Activated B cell treated with CpG ODN at 0.5 μM for 24 hours (primary cell): Measurements from ENCODE around the gene SNRPA1. TPM values are rescaled to one million over a fixed set of nuclear protein-coding genes. Genes with fewer than 3 reads are reported as not detected.

Experiments
- ATAC-seq: fragments of 200-7000 bp; cut with Tn5 transposase; one replicate; pipeline ENCODE4 v1.10.0; 2021; ENCODE audit warnings: low read depth, mild to moderate bottlenecking, moderate library complexity
- CTCF ChIA-PET: fragments of 350-600 bp; sonication (Branson Sonifier 250); formaldehyde crosslinking; loops from one replicate; lab custom pipeline; 2021; ENCODE audit warnings: antibody characterized with exemption; lab: Charles Lee
- POLR2A ChIA-PET: fragments of 350-600 bp; sonication (Branson Sonifier 250); formaldehyde crosslinking; loops from one replicate; lab custom pipeline; 2021; ENCODE audit warnings: antibody characterized with exemption; lab: Charles Lee
- DNase-seq: peaks from one replicate; pipeline ENCODE4 v3.0.0; 2022
- H3K27ac Mint-ChIP-seq: one replicate; pipeline ENCODE4 v1.8.0; 2020; ENCODE audit warnings: mixed read lengths
- H3K27me3 Mint-ChIP-seq: one replicate; pipeline ENCODE4 v1.8.0; 2021; ENCODE audit warnings: mixed read lengths
- H3K36me3 Mint-ChIP-seq: one replicate; pipeline ENCODE4 v1.8.0; 2021; ENCODE audit warnings: low read depth, mixed read lengths
- H3K4me1 Mint-ChIP-seq: one replicate; pipeline ENCODE4 v1.8.0; 2021; ENCODE audit warnings: mixed read lengths
- H3K4me3 Mint-ChIP-seq: one replicate; pipeline ENCODE4 v1.8.0; 2020; ENCODE audit warnings: mild to moderate bottlenecking, mixed read lengths
- H3K9me3 Mint-ChIP-seq: one replicate; pipeline ENCODE4 v1.8.0; 2020; ENCODE audit warnings: mixed read lengths
- intact Hi-C: fragments of 100-400 bp; cut with micrococcal nuclease; formaldehyde crosslinking; loops from one replicate; pipeline ENCODE4 v1.15.1; 2024
- total RNA-seq: library from RNA; stranded (reverse); gene quantifications from 2 replicates; pipeline ENCODE4 v1.2.3, GENCODE V29; 2022
- TF ChIP-seq, protein P1 (sequence below): fragments of 200-600 bp; IDR thresholded peaks from one replicate; pipeline ENCODE4 v1.8.0; 2022; ENCODE audit warnings: antibody characterized with exemption, mild to moderate bottlenecking

SNRPA1 gene
- total RNA-seq, 1 donor from 2014 or later, result 122 TPM

DNA sequence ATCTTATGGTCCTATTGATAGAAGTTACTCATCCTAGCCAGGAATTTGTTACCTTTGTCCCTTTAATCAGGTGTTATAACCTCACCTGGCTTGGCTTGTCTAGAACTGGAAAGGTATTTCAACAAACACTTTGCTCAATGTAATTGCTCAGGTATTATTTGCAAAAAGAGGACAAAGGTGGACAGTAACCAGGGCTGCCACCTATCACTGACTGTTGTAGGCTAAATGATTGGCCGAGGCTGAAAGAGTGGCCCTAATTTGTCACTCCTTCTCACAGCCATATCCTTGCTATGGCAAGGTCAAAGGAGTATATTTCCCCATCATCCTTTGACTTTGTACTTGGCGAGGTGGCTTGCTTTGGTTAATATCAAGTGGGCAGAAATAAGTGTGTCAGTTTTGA is 15.0 kb downstream of the SNRPA1 start:
- no peak overlapping the region for H3K27ac Mint-ChIP-seq
- H3K36me3 Mint-ChIP-seq, result peaks cover 58% of the 10 kb centered on the region
- CTCF ChIA-PET, result interaction anchor here (1.1 kb wide), 1 partner anchor 9 kb away, joined by 4 read pairs; no protein-coding TSS in a partner anchor
- intact Hi-C loops, result no loop called here
- no peak for ATAC-seq
- peaks cover 14% of the 10 kb centered on the region for H3K4me1 Mint-ChIP-seq
- H3K27me3 Mint-ChIP-seq, result no peaks in the 10 kb centered on the region
- no peak overlapping the region for H3K4me3 Mint-ChIP-seq
- POLR2A ChIA-PET, result no interaction called here
- no peak for DNase-seq
- TF ChIP-seq, protein P1, sequence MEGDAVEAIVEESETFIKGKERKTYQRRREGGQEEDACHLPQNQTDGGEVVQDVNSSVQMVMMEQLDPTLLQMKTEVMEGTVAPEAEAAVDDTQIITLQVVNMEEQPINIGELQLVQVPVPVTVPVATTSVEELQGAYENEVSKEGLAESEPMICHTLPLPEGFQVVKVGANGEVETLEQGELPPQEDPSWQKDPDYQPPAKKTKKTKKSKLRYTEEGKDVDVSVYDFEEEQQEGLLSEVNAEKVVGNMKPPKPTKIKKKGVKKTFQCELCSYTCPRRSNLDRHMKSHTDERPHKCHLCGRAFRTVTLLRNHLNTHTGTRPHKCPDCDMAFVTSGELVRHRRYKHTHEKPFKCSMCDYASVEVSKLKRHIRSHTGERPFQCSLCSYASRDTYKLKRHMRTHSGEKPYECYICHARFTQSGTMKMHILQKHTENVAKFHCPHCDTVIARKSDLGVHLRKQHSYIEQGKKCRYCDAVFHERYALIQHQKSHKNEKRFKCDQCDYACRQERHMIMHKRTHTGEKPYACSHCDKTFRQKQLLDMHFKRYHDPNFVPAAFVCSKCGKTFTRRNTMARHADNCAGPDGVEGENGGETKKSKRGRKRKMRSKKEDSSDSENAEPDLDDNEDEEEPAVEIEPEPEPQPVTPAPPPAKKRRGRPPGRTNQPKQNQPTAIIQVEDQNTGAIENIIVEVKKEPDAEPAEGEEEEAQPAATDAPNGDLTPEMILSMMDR, result no peak
- H3K9me3 Mint-ChIP-seq, result no peaks in the 10 kb centered on the region

- DNase-seq, result no peak
- TF ChIP-seq, protein P1, result no peak
- Mint-ChIP-seq H3K36me3 (peaks cover 62% of the 10 kb centered on the region), H3K27ac (no peak overlapping the region), H3K9me3 (no peaks in the 10 kb centered on the region), H3K4me1 (peaks cover 14% of the 10 kb centered on the region), H3K27me3 (no peaks in the 10 kb centered on the region), H3K4me3 (peak overlapping the region; percentile 86)
- ATAC-seq, result no peak
- ChIA-PET POLR2A (interaction anchor here (0.6 to 1.8 kb wide), 4 partner anchors 11 to 270 kb away, joined by 3 to 6 read pairs (median 4); partner anchors contain the start of gene SNRPA1), CTCF (interaction anchor here (0.9 kb wide), 2 partner anchors 22 to 362 kb away, joined by 3 read pairs; no protein-coding TSS in a partner anchor)
- intact Hi-C loops, result loop anchor here (1.0 kb wide), 3 partner anchors 16 to 676 kb away; partner anchors contain the start of genes ASB7, CHSY1 and LINS1
These were observed 17.0 kb downstream of the SNRPA1 start for GRCh38 chr15:101277943-101278564.

- Mint-ChIP-seq H3K27me3 (no peaks in the 10 kb centered on the region), H3K9me3 (no peaks in the 10 kb centered on the region), H3K4me3 (peak within 1 kb of the TSS; percentile 90), H3K27ac (peak within 1 kb of the TSS; percentile 70), H3K4me1 (peaks cover 14% of the 10 kb centered on the region), H3K36me3 (peaks cover 62% of the 10 kb centered on the region)
- ATAC-seq, result peak; percentile 97
- DNase-seq, result peak; percentile 91
- TF ChIP-seq, protein P1, result no peak
- POLR2A ChIA-PET, result interaction anchor here (0.6 to 1.8 kb wide), 4 partner anchors 16 to 269 kb away, joined by 3 to 9 read pairs (median 4); partner anchors contain the start of gene SNRPA1
- CTCF ChIA-PET, result interaction anchor here (0.9 to 1.0 kb wide), 2 partner anchors 11 to 363 kb away, joined by 3 read pairs; no protein-coding TSS in a partner anchor
- intact Hi-C loops, result loop anchor here (1.0 kb wide), 3 partner anchors 17 to 675 kb away; partner anchors contain the start of genes ASB7, CHSY1 and LINS1
These were observed 17.8 kb downstream of the SNRPA1 start, which contains the start of gene SELENOS for GRCh38 chr15:101277038-101277822. Gene SELENOS, minus strand, starts transcription at chr15:101277485. Its CDS starts 68 bp downstream, at chr15:101277417.

DNA sequence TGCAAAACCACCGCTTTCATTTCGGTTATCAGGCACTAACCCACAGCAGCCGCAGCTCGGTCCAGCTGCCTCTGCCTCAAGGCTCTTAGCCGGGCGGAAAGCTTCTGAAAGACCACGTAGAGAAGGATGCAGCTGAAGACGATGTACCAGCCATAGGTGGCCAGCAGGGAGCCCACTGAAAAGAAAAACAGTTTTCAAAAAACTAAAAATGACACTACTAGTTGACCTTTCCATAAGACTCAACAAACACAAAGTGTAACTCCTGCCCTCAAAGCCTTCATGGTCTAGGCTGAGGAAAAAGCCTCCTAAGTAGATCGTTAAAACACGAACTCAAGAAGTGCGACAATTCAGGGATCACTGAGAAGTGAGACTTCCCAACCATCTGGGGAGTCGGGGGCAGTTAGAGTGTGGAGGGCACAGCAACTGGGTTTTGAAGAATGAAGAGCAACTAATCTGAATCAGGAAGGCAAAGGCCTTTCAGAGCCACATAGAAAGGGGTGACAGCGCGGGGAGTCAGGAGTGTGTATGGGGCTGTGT is 18.5 kb downstream of the SNRPA1 start:
- ChIA-PET CTCF (interaction anchor here (1.0 to 1.1 kb wide), 2 partner anchors 12 to 379 kb away, joined by 3 to 4 read pairs; no protein-coding TSS in a partner anchor), POLR2A (interaction anchor here (0.7 to 1.6 kb wide), 4 partner anchors 16 to 117 kb away, joined by 3 to 9 read pairs (median 6); partner anchors contain the start of genes CHSY1 and SNRPA1)
- Mint-ChIP-seq H3K9me3 (no peaks in the 10 kb centered on the region), H3K27ac (peak overlapping the region; percentile 70), H3K36me3 (peaks cover 61% of the 10 kb centered on the region), H3K27me3 (no peaks in the 10 kb centered on the region), H3K4me1 (peaks cover 14% of the 10 kb centered on the region), H3K4me3 (peak overlapping the region; percentile 90)
- intact Hi-C loops, result loop anchor here (1.0 kb wide), 3 partner anchors 18 to 674 kb away; partner anchors contain the start of genes ASB7, CHSY1 and LINS1
- TF ChIP-seq, protein P1, result no peak
- DNase-seq, result no peak
- ATAC-seq, result peak; percentile 19
